ENCODE measurements around the gene FBXO34. TPM values are rescaled to one million over a fixed set of nuclear protein-coding genes. Genes with fewer than 3 reads are reported as not detected.

FBXO34 gene
- total and polyA plus RNA-seq, 2 of the 13 experiments (the other 11 are each of a cell fraction or from before 2014, with no cell fraction given), result 8.8 to 13.5 TPM

DNA sequence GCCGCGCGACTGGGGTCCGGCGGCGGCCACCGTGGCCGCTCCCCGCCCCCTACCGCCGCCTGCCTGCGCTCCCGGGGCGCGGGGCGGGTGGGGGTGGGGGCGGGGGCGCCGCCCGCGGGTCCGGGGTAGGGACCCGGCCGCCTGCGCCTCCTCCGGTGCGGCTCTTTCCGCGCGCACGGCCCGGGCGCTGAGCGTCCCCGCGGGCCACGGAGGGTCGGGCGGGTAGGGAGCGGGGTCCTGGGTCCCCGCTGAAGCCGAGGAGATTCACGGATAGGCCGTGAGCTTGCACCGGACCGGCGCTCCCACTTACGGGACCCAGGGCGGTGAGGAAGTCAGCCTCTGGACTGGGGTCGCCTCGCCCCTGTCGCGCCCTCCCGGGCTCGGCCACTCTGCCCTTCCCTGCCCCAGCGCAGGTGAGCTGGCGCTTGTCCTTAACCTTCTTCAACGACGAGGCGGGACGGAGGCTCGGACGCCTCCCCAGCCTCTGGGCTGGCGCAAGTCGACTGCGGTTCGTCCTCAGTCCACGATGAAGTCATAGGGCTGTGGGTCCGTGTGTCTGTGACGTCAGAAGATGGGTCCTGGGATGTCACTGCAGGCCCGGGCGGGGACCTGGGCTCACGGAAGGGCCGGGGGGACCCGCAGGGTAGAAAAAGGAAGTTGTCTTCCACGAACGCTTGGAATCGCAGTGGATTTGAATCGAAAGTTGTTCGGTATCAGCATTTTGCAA is 514 bp downstream of the FBXO34 start (continued):
- TF ChIP-seq CBFB (CRISPR knock-in tag; IDR thresholded peaks at IDR 0.05), result 0 out of 2 replicates have a peak, but pooled peaks have one; percentile 52
- peak; percentile 36; the same call in 1 of the 2 replicates for TF ChIP-seq ZNF891 (CRISPR knock-in tag; IDR thresholded peaks at IDR 0.05)
- no peak for TF ChIP-seq ZFP36 (IDR thresholded peaks at IDR 0.05; ENCODE audit: borderline replicate concordance, low read depth, low read length, partially characterized antibody)
- no peak for TF ChIP-seq IKZF1 (IDR thresholded peaks at IDR 0.05)
- peak; percentile 67 for TF ChIP-seq HDAC1 (CRISPR knock-in tag; IDR thresholded peaks at IDR 0.05)
- peak; percentile 65; the same call in 1 of the 2 replicates for TF ChIP-seq ATF7 (IDR thresholded peaks at IDR 0.05)
- no peak for TF ChIP-seq ATF7 (CRISPR knock-in tag; IDR thresholded peaks at IDR 0.05)
- TF ChIP-seq SUZ12 (IDR thresholded peaks at IDR 0.05; ENCODE audit: low read depth, low read length), result no peak
- TF ChIP-seq, protein P1, sequence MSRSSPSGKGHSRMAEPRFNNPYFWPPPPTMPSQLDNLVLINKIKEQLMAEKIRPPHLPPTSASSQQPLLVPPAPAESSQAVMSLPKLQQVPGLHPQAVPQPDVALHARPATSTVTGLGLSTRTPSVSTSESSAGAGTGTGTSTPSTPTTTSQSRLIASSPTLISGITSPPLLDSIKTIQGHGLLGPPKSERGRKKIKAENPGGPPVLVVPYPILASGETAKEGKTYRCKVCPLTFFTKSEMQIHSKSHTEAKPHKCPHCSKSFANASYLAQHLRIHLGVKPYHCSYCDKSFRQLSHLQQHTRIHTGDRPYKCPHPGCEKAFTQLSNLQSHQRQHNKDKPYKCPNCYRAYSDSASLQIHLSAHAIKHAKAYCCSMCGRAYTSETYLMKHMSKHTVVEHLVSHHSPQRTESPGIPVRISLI (CRISPR knock-in tag; IDR thresholded peaks at IDR 0.05; ENCODE audit: borderline replicate concordance), result no peak
- no peak for TF ChIP-seq SRY (CRISPR knock-in tag; IDR thresholded peaks at IDR 0.05)
- no peak for TF ChIP-seq ZFP37 (CRISPR knock-in tag; IDR thresholded peaks at IDR 0.05; ENCODE audit: borderline replicate concordance)
- no peak for TF ChIP-seq HOXA7 (CRISPR knock-in tag; IDR thresholded peaks at IDR 0.05)
- no peak for TF ChIP-seq ZNF607 (CRISPR knock-in tag; IDR thresholded peaks at IDR 0.05; ENCODE audit: borderline replicate concordance)
- TF ChIP-seq ZNF883 (CRISPR knock-in tag; IDR thresholded peaks at IDR 0.05; ENCODE audit: not compliant biosample characterization), result no peak
- no peak for TF ChIP-seq DNMT1 (CRISPR knock-in tag; IDR thresholded peaks at IDR 0.05)
- no peak for TF ChIP-seq HMG20B (CRISPR knock-in tag; conservative IDR thresholded peaks at IDR 0.05)
- TF ChIP-seq ATAD3A (CRISPR knock-in tag; IDR thresholded peaks at IDR 0.05), result no peak
- no peak for TF ChIP-seq ZNF121 (CRISPR knock-in tag; IDR thresholded peaks at IDR 0.05)
- no peak for TF ChIP-seq ZNF557 (CRISPR knock-in tag; IDR thresholded peaks at IDR 0.05)
- TF ChIP-seq, protein P2, sequence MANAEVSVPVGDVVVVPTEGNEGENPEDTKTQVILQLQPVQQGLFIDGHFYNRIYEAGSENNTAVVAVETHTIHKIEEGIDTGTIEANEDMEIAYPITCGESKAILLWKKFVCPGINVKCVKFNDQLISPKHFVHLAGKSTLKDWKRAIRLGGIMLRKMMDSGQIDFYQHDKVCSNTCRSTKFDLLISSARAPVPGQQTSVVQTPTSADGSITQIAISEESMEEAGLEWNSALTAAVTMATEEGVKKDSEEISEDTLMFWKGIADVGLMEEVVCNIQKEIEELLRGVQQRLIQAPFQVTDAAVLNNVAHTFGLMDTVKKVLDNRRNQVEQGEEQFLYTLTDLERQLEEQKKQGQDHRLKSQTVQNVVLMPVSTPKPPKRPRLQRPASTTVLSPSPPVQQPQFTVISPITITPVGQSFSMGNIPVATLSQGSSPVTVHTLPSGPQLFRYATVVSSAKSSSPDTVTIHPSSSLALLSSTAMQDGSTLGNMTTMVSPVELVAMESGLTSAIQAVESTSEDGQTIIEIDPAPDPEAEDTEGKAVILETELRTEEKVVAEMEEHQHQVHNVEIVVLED (CRISPR knock-in tag; IDR thresholded peaks at IDR 0.05; ENCODE audit: borderline replicate concordance), result no peak
- no peak for TF ChIP-seq ZNF136 (CRISPR knock-in tag; IDR thresholded peaks at IDR 0.05; ENCODE audit: low read depth)
- TF ChIP-seq, protein P3, sequence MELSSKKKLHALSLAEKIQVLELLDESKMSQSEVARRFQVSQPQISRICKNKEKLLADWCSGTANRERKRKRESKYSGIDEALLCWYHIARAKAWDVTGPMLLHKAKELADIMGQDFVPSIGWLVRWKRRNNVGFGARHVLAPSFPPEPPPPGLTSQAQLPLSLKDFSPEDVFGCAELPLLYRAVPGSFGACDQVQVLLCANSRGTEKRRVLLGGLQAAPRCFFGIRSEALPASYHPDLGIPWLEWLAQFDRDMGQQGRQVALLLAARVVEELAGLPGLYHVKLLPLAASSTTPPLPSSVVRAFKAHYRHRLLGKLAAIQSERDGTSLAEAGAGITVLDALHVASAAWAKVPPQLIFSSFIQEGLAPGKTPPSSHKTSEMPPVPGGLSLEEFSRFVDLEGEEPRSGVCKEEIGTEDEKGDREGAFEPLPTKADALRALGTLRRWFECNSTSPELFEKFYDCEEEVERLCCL (CRISPR knock-in tag; IDR thresholded peaks at IDR 0.05; ENCODE audit: borderline replicate concordance), result no peak
- no peak for TF ChIP-seq ETV5 (CRISPR knock-in tag; IDR thresholded peaks at IDR 0.05; ENCODE audit: borderline replicate concordance)
- TF ChIP-seq ZSCAN9 (CRISPR knock-in tag; IDR thresholded peaks at IDR 0.05; ENCODE audit: borderline replicate concordance), result no peak
- TF ChIP-seq ZFP62 (CRISPR knock-in tag; IDR thresholded peaks at IDR 0.05), result no peak
- no peak for TF ChIP-seq ZSCAN22 (CRISPR knock-in tag; IDR thresholded peaks at IDR 0.05)
- TF ChIP-seq MLLT10 (CRISPR knock-in tag; IDR thresholded peaks at IDR 0.05), result no peak

Data from HepG2 (cell line).